ELF-1 (cell line): Measurements from ENCODE around the gene DCAF12L2.
A peak's percentile ranks its signal among the peaks of the same experiment; 100 is the strongest.
"Not testable (repeated sequence)": the region's sequence is repeated elsewhere in the genome, so short reads cannot be mapped to it uniquely, and the experiment has no call there.

Source experiments
- DNase-seq: peaks from one replicate; pipeline ENCODE4 v3.0.0-alpha.2; 2016; ENCODE audit warnings: low read depth, low spot score

DCAF12L2 gene

GRCh38 chrX:126165721-126166461, at the start of gene DCAF12L2:
Gene DCAF12L2, minus strand, starts transcription at chrX:126166289. Its CDS starts 365 bp downstream, at chrX:126165924.
- peak; percentile 61 for DNase-seq

GRCh38 chrX:126190888-126191287, 24.8 kb upstream of the DCAF12L2 start:
- not testable (repeated sequence) for DNase-seq

- no peak for DNase-seq
Measured at GRCh38 chrX:126177133-126177840, 11.2 kb upstream of the DCAF12L2 start.

- no peak for DNase-seq
Measured at GRCh38 chrX:126170720-126171119, 4.6 kb upstream of the DCAF12L2 start.

GRCh38 chrX:126167560-126167959, 1.5 kb upstream of the DCAF12L2 start:
- DNase-seq, result no peak

- no peak for DNase-seq
Measured at GRCh38 chrX:126165401-126165720, 728 bp downstream of the DCAF12L2 start.

- no peak for DNase-seq
Measured at GRCh38 chrX:126164689-126165400, 1.2 kb downstream of the DCAF12L2 start.

- no peak for DNase-seq
Measured at GRCh38 chrX:126164226-126164625, 1.9 kb downstream of the DCAF12L2 start.

GRCh38 chrX:126141014-126141413, 25.1 kb downstream of the DCAF12L2 start:
- DNase-seq, result no peak

- peak; percentile 36 for DNase-seq
Measured at GRCh38 chrX:126137899-126138298, 28.2 kb downstream of the DCAF12L2 start.

GRCh38 chrX:126124721-126125120, 41.4 kb downstream of the DCAF12L2 start:
- DNase-seq, result no peak
